ENCODE results near the gene PRPSAP1.

Gene PRPSAP1

GRCh38 chr17:76329664-76330063, 24.1 kb downstream of the PRPSAP1 start:
- Histone ChIP-seq H3K4me3 (ENCODE audit: low read depth, low read length) (no peak overlapping the region), H3K27ac (ENCODE audit: extremely low read depth, low read depth, low read length) (no peak overlapping the region), H3K9me3 (ENCODE audit: control insufficient read depth, insufficient read depth, low read depth, low read length) (no peaks in the 10 kb centered on the region), H3K4me1 (ENCODE audit: control insufficient read depth, insufficient read depth, low read length) (peaks cover 3% of the 10 kb centered on the region; the same call in 1 of the 2 replicates), H3K36me3 (ENCODE audit: control insufficient read depth in 2 of 2, insufficient read depth in 1 of 2, low read length in 2 of 2) (peaks cover 43 to 63% of the 10 kb centered on the region in 2 experiments)
- CTCF ChIA-PET, result interaction anchor here (1.4 kb wide), 2 partner anchors 50 to 51 kb away, joined by 3 to 4 read pairs; no protein-coding TSS in a partner anchor
- no peak for TF ChIP-seq ZNF48 (tag by site-specific recombination; IDR thresholded peaks at IDR 0.05)
- no peak for TF ChIP-seq PRDM6 (tag by site-specific recombination; IDR thresholded peaks at IDR 0.05)
- no peak for TF ChIP-seq ZNF211 (tag by site-specific recombination; IDR thresholded peaks at IDR 0.05; ENCODE audit: low read depth)
- TF ChIP-seq ZNF398 (tag by site-specific recombination; IDR thresholded peaks at IDR 0.05), result no peak
- TF ChIP-seq PRDM2 (tag by site-specific recombination; IDR thresholded peaks at IDR 0.05; ENCODE audit: borderline replicate concordance), result no peak
- no peak for TF ChIP-seq ZNF639 (tag by site-specific recombination; IDR thresholded peaks at IDR 0.05)
- no peak for TF ChIP-seq ZNF521 (tag by site-specific recombination; IDR thresholded peaks at IDR 0.05)
- TF ChIP-seq GLI2 (tag by site-specific recombination; IDR thresholded peaks at IDR 0.05; ENCODE audit: borderline replicate concordance, low read depth), result no peak
- POLR2A ChIA-PET, result interaction anchor here (0.6 kb wide), 1 partner anchor 9 kb away, joined by 6 read pairs; no protein-coding TSS in a partner anchor

GRCh38 chr17:76327696-76328095, 26.0 kb downstream of the PRPSAP1 start:
- POLR2A ChIA-PET, result interaction anchor here (0.7 kb wide), 1 partner anchor 15 kb away, joined by 3 read pairs; no protein-coding TSS in a partner anchor

More at GRCh38 chr17:76327696-76328095, 26.0 kb downstream of the PRPSAP1 start:
- Histone ChIP-seq H3K4me3 (ENCODE audit: low read depth, low read length) (no peak overlapping the region), H3K36me3 (ENCODE audit: control insufficient read depth in 2 of 2, insufficient read depth in 1 of 2, low read length in 2 of 2) (peaks cover 62 to 75% of the 10 kb centered on the region in 2 experiments), H3K4me1 (ENCODE audit: control insufficient read depth, insufficient read depth, low read length) (peaks cover 3% of the 10 kb centered on the region; the same call in 1 of the 2 replicates), H3K9me3 (ENCODE audit: control insufficient read depth, insufficient read depth, low read depth, low read length) (no peaks in the 10 kb centered on the region), H3K27ac (ENCODE audit: extremely low read depth, low read depth, low read length) (no peak overlapping the region)
- TF ChIP-seq ZNF488 (tag by site-specific recombination; IDR thresholded peaks at IDR 0.05), result no peak
- no peak for TF ChIP-seq ZNF544 (tag by site-specific recombination; IDR thresholded peaks at IDR 0.05)
- TF ChIP-seq SP2 (tag by site-specific recombination; IDR thresholded peaks at IDR 0.05), result no peak
- TF ChIP-seq ZNF112 (tag by site-specific recombination; IDR thresholded peaks at IDR 0.05), result no peak
- CTCF ChIA-PET, result interaction anchor here (1.2 to 2.7 kb wide), 3 partner anchors 28 to 70 kb away, joined by 4 to 12 read pairs (median 8); no protein-coding TSS in a partner anchor

Measured in HEK293 (cell line).